Cardiac ventricle fibroblast (primary cell): ENCODE results near the gene OLFM4. TPM values are rescaled to one million over a fixed set of nuclear protein-coding genes. Genes with fewer than 3 reads are reported as not detected.

ENCODE experiments used
- total RNA-seq: library from RNA; depleted of rRNA; stranded (reverse); fragments of >200 nt; gene quantifications from 2 replicates; pipeline ENCODE4 v1.2.3, GENCODE V29; 2015

Gene OLFM4, protein sequence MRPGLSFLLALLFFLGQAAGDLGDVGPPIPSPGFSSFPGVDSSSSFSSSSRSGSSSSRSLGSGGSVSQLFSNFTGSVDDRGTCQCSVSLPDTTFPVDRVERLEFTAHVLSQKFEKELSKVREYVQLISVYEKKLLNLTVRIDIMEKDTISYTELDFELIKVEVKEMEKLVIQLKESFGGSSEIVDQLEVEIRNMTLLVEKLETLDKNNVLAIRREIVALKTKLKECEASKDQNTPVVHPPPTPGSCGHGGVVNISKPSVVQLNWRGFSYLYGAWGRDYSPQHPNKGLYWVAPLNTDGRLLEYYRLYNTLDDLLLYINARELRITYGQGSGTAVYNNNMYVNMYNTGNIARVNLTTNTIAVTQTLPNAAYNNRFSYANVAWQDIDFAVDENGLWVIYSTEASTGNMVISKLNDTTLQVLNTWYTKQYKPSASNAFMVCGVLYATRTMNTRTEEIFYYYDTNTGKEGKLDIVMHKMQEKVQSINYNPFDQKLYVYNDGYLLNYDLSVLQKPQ
- total RNA-seq, result not detected in 2 replicates

GRCh38 chr13:53028637-53029203, at the start of gene OLFM4:
TSS of gene OLFM4 (plus strand) at chr13:53028813. CDS start at chr13:53028837, 24 bp downstream.

Other genes starting within 250 kb of the OLFM4 start
- gene PCDH8, start 180.2 kb upstream of the OLFM4 start, total RNA-seq, result not detected in 2 replicates